CD4-positive, alpha-beta T cell treated with Interferon alpha-2 for 1 hour (primary cell): ENCODE results near the gene SOX3.

ENCODE experiments used
- DNase-seq, 2 donors: peaks; one replicate each; pipeline ENCODE4 v3.0.0-alpha.2; 2020 to 2022

SOX3 gene

GRCh38 chrX:140492066-140492994 lies 12.5 kb downstream of the SOX3 start:
- DNase-seq: no peak

DNA sequence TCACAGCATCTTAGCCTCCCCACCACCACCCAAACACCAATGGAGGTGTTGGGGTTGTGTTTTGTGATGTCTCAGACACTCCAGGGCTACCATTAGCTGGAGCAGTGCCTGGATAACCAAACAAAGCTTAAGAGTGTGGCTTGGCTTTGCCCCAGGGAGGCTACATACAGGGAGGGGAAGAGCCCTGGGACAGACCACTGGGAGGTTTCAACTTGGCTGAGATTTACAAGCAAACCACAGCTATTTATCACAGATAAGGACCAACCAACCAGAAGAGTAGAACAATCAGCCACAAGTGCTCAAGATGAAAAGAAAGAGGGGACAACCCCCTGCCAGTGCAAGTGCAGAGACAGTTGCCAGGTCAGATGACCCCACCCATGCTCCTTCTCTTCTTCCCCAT lies 24.1 kb downstream of the SOX3 start:
- DNase-seq: no peak

- DNase-seq: no peak
Observed at GRCh38 chrX:140477987-140478386, 26.9 kb downstream of the SOX3 start.

- no peak for DNase-seq
Observed at GRCh38 chrX:140475025-140475424, 29.8 kb downstream of the SOX3 start.

DNA sequence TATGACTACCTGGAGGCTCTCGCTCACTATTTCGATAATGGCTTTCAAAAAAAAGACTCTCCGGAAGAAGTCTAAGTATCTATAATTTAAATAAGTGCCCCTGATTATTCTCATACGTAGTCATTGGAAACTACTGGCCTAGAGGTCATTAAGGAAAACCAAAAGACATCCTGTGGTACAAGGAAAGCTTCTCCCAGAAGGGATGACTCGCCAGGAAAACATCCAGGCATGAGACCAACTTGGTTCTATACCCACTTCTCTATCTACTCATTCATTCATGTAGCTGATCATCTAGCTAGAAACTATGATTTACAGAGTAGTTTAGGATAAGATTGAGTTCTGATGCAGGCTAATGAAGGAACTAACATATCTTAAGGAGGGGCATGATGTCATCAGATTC lies 37.7 kb downstream of the SOX3 start:
- no peak for DNase-seq
